SKM-1 (cell line): ENCODE results near the gene EIF4G2.
"Not testable (repeated sequence)": the region's sequence is repeated elsewhere in the genome, so short reads cannot be mapped to it uniquely, and the experiment has no call there.

Experiments
- DNase-seq: peaks from one replicate; lab custom pipeline; 2025; ENCODE audit not compliant: unreplicated experiment; lab: John Stamatoyannopoulos, UW

EIF4G2 gene

DNA sequence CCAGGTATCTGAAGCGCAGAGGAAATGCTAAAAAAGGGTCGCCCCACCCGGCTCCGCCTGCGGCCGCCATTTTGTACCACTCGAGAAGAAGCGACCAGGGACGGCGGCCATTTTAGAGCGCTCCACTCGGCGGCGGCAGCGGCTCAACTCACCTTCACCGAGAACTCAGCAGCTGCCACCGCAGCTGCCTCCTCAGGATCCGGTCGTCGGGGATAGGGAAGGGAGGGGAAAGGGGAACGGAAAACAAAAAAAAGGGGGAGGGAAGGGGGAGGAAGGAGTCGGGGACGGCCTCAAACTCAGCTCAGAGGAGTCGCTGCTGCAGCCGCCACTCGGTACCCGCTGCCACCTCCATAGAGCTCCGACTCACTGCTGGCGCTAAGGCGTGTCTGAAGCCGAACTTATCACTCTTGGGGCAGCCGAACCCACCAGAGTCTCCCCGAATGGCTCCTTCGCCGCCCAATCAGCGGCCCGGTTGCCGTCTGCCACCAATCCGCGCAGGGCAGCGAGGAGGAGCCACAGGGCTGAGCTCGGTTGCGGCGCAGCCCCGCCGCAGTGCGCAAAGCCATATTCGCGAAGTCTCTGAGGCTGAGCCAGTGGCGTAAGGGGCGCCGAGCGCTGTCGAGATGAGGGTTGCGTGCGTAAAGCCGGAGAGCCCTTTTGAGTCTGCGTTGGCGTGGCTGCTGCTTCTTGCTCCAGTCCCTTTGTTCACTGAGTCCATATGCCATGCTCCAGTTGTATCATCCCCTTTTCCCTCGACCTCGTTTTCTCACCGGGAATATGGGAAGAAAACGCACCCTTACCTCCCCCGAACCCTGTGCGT is at the start of gene EIF4G2:
TSS of gene EIF4G2 (minus strand) at position 374 of the 820 bp plus-strand sequence.
- DNase-seq, result peak; percentile 93

- DNase-seq, result peak; percentile 93
Observed at GRCh38 chr11:10857709-10858438, 49.1 kb upstream of the EIF4G2 start, which contains the start of gene ZBED5. Gene ZBED5 (minus strand): TSS chr11:10858053. CDS start chr11:10854945, 3,108 bp downstream.

DNA sequence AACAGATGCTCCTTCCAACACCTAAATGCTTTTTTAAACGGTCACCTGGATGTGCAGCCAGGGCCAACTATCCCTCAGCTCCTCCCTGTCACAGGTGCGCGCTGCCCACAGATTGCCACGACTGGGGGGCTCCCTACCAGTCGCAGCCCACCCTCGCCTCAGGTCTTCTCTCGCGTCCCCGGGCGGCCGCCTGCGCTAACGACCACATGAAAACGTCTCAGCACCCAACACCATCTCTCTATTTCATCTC is 48.7 kb upstream of the EIF4G2 start:
- DNase-seq, result no peak

DNA sequence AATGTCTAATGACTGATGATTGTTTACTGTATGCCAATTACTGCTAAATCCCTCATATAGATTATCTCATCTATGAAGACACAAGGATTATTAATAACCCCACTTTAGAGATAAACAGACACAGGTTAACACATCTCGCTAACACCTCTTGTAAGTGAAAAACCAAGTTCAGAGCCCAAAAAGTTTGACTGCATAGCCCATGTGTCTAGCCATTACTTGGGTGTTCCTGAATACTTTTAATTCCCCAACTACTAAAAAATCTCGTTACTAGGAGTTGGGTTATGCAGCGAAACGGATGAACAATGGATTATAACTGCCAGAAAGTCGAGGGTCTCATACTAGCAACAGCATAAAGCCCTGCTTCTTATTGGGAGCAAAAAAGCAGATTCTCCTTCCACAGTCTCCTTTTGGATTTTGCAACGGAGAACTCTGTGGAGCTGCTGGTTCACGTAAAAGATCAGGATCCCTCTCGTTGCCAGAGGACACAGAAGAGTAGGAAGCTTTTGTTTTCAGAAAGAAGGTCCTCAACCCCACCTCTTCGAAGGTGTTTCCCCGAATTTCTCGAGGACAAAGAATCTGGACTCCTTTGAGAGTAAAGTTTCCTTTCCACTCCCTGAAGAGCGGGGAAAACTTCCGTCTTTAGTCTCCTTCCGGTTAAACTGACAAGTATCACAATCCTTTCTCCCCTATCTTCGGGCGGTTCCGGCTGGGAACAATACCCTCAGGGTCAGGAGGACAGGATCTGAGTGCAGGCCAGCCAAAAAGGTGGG is 48.1 kb upstream of the EIF4G2 start:
- peak; percentile 33 for DNase-seq

DNA sequence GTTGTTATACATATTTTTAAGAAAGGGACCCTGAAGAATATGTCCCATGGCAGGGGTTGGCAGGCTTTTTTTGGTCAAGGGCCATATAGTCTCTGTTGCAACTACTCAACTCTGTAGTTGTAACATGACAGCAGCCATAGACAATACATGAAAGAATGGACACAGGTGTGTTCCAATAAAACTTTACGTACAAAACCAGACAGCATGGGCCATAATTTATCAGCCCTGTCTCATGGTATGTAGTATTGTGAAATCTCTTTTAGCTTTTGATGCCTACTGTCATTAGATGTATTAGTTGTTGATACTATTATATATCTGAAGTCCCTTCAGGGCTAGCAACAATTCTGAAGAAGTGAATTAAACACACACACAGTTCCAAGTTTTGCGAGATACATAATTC is 46.6 kb upstream of the EIF4G2 start:
- no peak for DNase-seq

GRCh38 chr11:10847960-10848860 is 39.5 kb upstream of the EIF4G2 start:
- DNase-seq, result no peak

GRCh38 chr11:10846660-10847059 is 37.9 kb upstream of the EIF4G2 start:
- DNase-seq, result no peak

GRCh38 chr11:10845589-10845988 is 36.9 kb upstream of the EIF4G2 start:
- DNase-seq, result no peak

GRCh38 chr11:10844796-10845195 is 36.1 kb upstream of the EIF4G2 start:
- no peak for DNase-seq

- no peak for DNase-seq
Observed at GRCh38 chr11:10844356-10844755, 35.6 kb upstream of the EIF4G2 start.

- DNase-seq, result no peak
Observed at GRCh38 chr11:10838881-10839280, 30.2 kb upstream of the EIF4G2 start.

DNA sequence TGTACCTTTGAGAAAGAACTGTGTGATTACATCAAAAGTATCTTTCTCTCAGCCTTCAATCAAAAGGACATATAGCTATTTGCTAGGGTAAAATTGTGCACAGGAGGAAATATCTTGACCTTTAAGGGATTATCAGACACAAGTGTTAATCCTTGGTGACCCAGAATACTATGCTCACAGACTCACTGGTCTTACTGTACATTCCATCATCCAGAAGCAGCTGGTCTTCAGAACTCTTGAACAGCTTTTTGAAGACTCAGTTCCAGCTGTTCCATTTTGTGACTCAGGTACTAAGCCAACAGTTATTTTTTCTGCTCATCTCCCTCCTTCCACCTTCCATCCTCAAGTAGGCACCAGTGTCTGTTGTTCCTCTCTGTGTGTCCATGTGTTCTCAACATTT is 29.4 kb upstream of the EIF4G2 start:
- DNase-seq, result no peak

GRCh38 chr11:10836884-10837283 is 28.2 kb upstream of the EIF4G2 start:
- DNase-seq, result not testable (repeated sequence)

DNA sequence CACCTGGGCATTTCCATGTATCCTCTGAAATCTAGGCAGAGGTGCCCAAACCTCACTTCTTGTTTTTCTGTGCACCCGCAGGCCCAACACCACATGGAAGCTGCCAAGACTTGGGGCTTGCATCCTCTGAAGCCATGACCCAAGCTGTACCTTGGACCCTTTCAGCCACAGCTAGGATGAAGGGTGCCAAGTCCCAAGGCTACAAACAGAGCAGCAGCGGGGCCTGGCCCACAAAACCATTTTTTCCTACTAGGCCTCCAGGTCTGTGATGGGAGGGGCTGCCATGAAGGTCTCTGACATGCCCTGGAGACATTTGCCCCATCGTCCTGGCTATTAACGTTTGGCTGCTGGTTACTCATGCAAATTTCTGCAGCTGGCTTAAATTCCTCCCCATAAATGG is 20.4 kb upstream of the EIF4G2 start:
- no peak for DNase-seq

DNA sequence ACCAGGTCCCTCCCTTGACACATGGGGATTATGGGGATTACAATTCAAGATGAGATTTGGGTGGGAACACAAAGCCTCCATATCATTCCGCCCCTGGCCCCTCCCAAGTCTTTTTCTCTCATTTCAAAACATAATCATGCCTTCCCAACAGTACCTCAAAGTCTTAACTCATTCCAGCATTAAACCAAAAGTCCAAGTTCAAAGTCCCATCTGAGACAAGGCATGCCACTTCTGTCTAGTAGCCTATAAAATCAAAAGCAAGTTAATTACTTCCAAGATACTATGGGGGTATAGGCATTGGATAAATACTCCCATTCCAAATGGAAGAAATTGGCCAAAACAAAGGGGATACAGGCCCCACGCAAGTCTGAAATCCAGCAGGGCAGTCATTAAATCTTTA is 19.7 kb upstream of the EIF4G2 start:
- DNase-seq, result no peak

DNA sequence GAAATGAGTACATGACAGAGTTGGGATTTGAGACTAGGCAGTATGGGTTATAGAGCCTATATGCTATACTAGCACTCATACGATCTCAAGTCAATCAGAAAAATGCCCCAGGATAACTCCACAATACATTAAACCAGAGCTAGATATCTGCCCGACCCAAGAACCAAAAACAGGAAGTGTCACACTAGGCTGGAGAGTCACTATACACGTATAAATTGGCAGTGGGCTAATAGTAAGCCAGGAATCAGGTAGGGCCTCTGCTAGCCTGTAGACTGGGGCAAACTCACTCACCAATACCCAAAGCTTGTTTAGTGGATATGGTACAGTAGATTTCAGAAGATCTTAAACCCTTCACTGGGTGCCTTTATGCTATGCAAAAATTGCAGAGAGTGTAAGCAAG is 16.2 kb upstream of the EIF4G2 start:
- DNase-seq, result peak; percentile 24

GRCh38 chr11:10823152-10823579 is 14.4 kb upstream of the EIF4G2 start:
- no peak for DNase-seq

DNA sequence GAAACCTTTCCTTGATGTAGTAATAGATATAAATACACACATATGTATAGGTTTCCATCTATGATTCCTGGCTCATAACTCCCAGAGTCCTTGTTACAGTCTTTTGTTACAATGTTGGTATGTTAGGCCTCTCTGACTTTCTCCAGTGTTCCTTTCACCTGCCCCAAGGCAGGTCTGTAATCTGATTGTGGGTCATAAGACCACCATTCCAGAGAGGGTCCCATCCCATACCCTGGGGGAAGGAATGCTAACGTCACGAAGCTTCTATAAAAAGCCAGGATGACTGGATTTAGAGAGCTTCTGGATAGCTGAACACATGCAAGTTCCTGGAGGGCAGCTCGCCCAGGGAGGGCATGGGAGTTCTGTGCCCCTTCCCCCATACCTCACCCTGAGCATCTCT is 13.8 kb upstream of the EIF4G2 start:
- DNase-seq, result not testable (repeated sequence)

GRCh38 chr11:10818594-10818993 is 9.9 kb upstream of the EIF4G2 start:
- no peak for DNase-seq

DNA sequence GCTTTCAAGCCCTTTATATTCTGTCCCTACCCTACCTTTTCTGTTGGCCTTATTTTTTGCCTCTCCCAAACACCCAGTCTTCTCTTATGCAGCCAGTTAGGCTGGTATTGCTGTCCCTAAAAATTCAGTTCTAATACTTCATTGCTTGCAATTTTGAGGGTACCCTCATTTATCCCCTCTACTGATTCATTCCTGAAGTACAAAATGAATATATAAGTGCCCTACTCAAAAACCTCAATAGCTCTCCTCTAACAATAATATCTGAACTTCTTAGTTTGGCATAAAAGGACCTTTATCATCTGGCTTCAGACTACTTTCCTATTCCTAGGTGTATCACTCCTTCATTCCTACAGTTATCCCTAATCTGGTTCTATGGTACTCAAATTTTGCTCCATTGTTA is 5.2 kb upstream of the EIF4G2 start:
- DNase-seq, result no peak
